Activated CD8-positive, alpha-beta memory T cell treated with anti-CD3 and anti-CD28 coated beads, Interleukin-2, amount 50 U/mL, for 4 hours (primary cell): ENCODE data around the gene ZNF101.

Source experiments
- DNase-seq: peaks from one replicate; pipeline ENCODE4 v3.0.0-alpha.2; 2020

The ZNF101 gene

DNA sequence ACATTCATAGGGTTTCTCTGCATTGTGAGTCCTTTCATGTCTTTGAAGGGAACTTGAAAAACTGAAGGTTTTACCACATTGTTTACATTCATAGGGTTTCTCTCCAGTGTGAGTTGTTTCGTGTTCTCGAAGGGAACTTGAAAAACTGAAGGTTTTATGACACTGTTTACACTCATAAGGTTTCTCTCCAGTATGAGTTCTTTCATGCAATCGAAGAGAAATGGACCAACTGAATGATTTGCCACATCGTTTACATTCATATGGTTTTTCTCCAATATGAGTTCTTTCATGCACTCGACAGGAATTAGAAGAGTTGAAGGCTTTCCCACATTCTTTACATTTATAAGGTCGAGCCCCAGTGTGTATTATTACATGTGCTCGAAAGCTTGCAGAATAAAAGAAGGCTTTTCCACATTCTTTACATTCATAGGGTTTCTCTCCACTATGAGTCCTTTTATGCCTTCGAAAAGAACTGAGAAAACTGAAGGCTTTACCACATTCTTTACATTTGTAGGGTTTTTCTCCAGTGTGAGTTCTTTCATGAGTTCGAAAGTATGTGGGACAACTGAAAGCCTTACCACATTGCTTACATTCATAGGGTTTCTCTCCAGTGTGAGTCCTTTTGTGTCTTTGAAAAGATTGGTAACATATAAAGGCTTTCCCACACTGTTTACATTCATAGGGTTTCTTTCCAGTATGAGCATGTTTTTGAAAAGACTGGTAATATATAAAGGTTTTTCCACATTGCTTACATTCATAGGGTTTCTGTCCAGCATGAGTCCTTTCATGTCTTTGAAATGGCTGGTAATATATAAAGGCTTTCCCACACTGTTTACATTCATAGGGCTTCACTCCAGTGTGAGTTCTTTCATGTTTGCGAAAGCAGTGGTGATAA, 43.5 kb downstream of the ZNF101 start:
- DNase-seq: no peak

DNA sequence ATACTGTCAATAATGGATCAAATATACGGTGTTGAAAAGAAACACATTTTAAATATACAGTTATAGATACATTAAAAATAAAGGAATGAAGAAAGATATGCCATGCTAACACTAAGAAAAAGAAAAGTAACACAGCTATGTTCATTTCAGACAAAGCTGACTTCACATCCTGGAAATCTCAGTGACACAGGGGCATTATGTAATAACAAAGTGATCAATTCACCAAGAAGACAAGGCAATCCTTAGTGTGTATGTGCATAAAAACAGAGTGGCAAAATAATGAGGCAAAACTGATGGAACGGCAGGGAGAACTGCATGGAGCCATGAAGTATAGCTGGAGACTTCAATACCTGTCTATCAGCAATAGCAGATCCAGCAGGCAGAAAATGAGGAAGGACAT, 51.2 kb downstream of the ZNF101 start:
- DNase-seq: no peak

DNA sequence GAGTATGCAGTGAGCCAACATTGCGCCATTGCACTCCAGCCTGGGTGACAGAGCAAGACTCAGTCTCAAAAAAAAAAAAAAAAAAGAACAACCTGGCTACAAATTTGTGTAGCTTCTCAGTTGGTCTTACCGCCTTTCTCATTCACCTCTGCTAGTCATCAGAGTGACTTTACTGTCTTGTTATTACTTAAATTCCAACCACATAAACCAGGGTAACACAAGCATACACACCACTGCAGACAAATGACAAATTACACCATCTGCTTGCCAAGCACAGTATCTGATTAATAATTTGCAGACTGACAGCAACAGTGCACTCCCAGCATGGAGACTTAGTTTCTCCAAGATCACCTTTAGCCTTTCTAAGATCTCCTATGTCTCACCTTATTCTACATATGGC, 53.3 kb downstream of the ZNF101 start:
- DNase-seq: no peak

DNA sequence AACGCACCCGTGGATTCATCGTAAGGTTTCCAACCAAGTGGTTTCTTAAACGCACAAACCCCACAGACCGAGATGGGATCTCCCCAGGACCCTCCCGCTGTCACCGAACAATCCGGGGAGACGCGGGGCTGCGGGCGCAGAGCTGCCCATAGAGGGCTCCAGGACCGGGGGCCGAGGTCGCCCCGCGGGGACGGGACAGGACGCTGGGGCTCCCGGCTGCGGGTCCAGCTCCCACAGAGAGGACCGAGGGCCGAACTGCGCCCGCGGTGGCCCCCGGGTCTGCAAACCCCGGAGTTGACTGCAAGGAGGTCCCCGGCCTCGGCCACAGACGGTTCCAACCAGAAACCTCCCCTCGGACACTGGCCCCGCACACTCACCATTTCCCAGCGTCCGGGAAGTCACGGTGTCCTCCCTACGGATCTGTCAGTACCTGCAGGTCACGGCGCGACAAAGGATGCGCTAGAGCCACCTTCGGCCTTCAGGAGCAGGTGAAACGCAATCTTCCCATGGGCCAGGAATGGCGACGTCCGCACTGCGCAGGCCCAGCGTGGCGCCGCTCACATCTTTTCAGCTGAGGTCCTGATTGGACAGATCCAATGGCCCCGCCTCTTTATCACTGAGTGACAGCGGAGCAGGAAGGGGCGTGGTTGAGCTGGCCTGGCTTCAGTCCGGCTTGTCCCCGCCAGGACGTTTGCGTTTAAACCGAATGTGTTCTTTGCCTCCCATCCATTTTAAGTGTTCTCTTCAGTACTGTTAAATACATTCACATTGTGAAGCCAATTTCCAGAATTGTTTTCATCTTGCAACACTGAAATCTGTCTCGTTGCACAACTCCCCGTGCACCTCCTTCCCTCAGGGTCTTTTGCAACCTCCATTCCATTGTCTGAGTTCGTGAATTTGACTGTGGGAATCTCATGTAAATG, 64.2 kb downstream of the ZNF101 start, which contains the start of gene ZNF14:
ZNF14 (minus strand) TSS at position 534 of the 923 bp plus-strand sequence; CDS start at position 380, 154 bp downstream.
- DNase-seq: peak; percentile 90
